H1 (cell line): ENCODE data around the gene CDC25C. TPM values are rescaled to one million over a fixed set of nuclear protein-coding genes. Genes with fewer than 3 reads are reported as not detected.

Source experiments
- RNF2 ChIP-seq: fragments of 200-900, 300-1000 bp; sonication (generic); IDR thresholded peaks from 2 replicates; pipeline ENCODE4 v1.7.1; 2016; ENCODE audit warnings: borderline replicate concordance, low read depth, mild to moderate bottlenecking, antibody characterized with exemption, low read length; ENCODE audit not compliant: poor library complexity, severe bottlenecking; ENCODE audit errors: missing control alignments
- SAP30 ChIP-seq: fragments of 300-600 bp; sonication (generic); IDR thresholded peaks from 2 replicates; pipeline ENCODE4 v1.7.1; 2012; ENCODE audit warnings: low read length, moderate library complexity, mild to moderate bottlenecking, inconsistent platforms; ENCODE audit not compliant: insufficient read depth, insufficient replicate concordance
- SP4 ChIP-seq: IDR thresholded peaks from 2 replicates; pipeline ENCODE4 v1.6.1; 2012; ENCODE audit warnings: low read length, inconsistent platforms
- TAF1 ChIP-seq: IDR thresholded peaks from 2 replicates; pipeline ENCODE4 v1.6.1; 2011; ENCODE audit warnings: mild to moderate bottlenecking, low read depth, low read length
- TBP ChIP-seq: IDR thresholded peaks from 2 replicates; pipeline ENCODE4 v1.6.1; 2011; ENCODE audit warnings: low read depth, low read length, improper control_type of control experiment
- polyA plus RNA-seq, 7 experiments: library from polyadenylated mRNA; depleted of rRNA in 3 of 7; stranded (reverse) in 5 of 7; unstranded in 2 of 7; fragments of >200 nt in 5 of 7; fragments of 200-250 nt in 2 of 7; gene quantifications; 1 replicate in 5 of 7; 2 replicates in 1 of 7; 4 replicates in 1 of 7; pipeline versions ENCODE4 v1.2.1 to v1.2.3, GENCODE V29; 2011 to 2013; ENCODE audit warnings: missing spikeins in 2 of 7, mixed read lengths in 2 of 7
- total RNA-seq: library from RNA; stranded (reverse); fragmentation: NEBNext Ultra II Directional; extraction: Animal tissue kit (Norgen Biotek cat#: 25700); gene quantifications from 2 replicates; pipeline ENCODE4 v1.2.1, GENCODE V29; 2021
- TF ChIP-seq, protein P1 (sequence below): IDR thresholded peaks from 2 replicates; pipeline ENCODE4 v1.6.1; 2011; ENCODE audit warnings: low read depth, mild to moderate bottlenecking, low read length; ENCODE audit not compliant: insufficient read depth

CDC25C gene
- total and polyA plus RNA-seq, 2 of the 8 experiments (the other 6 are each of a cell fraction or from before 2014, with no cell fraction given): 18.4 to 20.8 TPM

DNA sequence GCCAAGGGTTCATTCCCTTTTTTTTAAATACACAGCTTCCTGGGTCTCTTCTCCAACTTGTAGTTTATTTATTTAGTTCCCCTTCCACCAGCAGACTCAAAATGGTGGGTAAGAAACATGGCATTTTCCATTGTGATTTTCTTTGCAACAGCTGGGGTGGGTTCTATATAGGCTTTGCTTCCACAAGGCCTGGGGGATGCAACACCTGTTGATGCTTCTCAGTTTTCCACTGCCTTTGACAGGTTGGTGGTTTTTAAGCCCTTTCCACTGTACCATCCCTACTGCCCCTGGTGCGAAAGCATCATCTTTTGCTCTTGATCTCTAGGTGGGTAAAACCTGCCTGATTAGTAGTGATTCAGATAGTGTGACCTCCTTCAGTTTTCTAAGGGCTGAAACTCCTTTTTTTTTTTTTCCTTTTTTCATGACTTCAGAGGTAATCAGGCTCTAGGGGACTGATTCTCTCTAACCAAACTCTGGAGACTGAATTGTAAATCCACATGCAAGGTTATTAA lies 29.4 kb upstream of the CDC25C start (continued):
- no peak for TF ChIP-seq RNF2
- TF ChIP-seq, protein P1, sequence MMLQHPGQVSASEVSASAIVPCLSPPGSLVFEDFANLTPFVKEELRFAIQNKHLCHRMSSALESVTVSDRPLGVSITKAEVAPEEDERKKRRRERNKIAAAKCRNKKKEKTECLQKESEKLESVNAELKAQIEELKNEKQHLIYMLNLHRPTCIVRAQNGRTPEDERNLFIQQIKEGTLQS: no peak
- no peak for TF ChIP-seq SP4
- TF ChIP-seq SAP30: no peak
- TF ChIP-seq TBP: no peak
- TF ChIP-seq TAF1: no peak
